ENCODE results near the gene GUSB.
"Not testable (repeated sequence)": the region's sequence is repeated elsewhere in the genome, so short reads cannot be mapped to it uniquely, and the experiment has no call there.

The GUSB gene

DNA sequence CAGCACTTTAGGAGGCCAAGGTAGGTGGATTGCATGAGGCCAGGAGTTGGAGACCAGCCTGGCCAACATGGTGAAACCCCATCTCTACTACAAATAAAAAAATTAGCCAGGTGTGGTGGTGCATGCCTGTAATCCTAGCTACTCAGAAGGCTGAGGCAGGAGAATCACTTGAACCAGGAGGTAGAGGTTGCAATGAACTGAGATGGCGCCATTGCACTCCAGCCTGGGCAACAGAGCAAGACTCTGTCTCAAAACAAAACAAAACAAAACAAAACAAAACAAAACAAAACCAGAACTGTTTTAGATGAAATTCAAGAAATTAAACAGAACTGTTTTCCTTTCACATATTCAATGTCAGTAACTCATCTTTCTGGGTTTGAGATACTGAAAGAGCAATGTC, 6.5 kb upstream of the GUSB start:
- not testable (repeated sequence) for H3K36me3 ChIP-seq (ENCODE audit: insufficient read depth, low read depth, low read length); H3K9me3 ChIP-seq (ENCODE audit: insufficient read depth, low read depth, low read length); H3K4me3 ChIP-seq (ENCODE audit: low read length); H3K27ac ChIP-seq (ENCODE audit: low read length); H3K9ac ChIP-seq (ENCODE audit: low read depth, low read length); H3K27me3 ChIP-seq (ENCODE audit: insufficient read depth, low read length); H3K4me1 ChIP-seq (ENCODE audit: insufficient read depth, low read length)

DNA sequence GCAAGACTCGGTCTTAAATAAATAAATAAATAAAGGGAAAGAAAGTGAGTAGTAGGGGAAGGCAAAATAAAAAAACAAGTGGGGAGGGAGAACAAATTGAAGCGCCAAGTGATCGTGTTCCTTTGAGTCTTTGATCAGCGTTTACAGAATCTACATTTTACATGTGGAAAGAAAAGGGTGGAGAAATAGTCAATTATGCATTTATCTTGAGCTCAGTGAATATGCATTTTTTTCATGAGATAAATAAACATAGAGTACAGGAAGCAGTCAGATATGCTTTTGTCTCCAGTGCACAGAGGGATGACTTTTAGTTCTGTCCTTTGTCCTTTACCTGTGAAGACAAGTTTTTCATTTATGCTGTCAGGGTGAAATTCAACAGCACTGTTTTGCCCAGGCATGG, 6.1 kb upstream of the GUSB start:
- Histone ChIP-seq H3K36me3 (ENCODE audit: insufficient read depth, low read depth, low read length) (no peaks in the 10 kb centered on the region), H3K4me3 (ENCODE audit: low read length) (no peak overlapping the region), H3K27me3 (ENCODE audit: insufficient read depth, low read length) (no peaks in the 10 kb centered on the region), H3K27ac (ENCODE audit: low read length) (no peak overlapping the region), H3K9me3 (ENCODE audit: insufficient read depth, low read depth, low read length) (no peaks in the 10 kb centered on the region), H3K9ac (ENCODE audit: low read depth, low read length) (no peak overlapping the region), H3K4me1 (ENCODE audit: insufficient read depth, low read length) (no peaks in the 10 kb centered on the region)

GRCh38 chr7:65983965-65984658, 2.1 kb upstream of the GUSB start:
- Histone ChIP-seq H3K27ac (ENCODE audit: low read length) (no peak overlapping the region), H3K36me3 (ENCODE audit: insufficient read depth, low read depth, low read length) (peaks cover 12% of the 10 kb centered on the region)

DNA sequence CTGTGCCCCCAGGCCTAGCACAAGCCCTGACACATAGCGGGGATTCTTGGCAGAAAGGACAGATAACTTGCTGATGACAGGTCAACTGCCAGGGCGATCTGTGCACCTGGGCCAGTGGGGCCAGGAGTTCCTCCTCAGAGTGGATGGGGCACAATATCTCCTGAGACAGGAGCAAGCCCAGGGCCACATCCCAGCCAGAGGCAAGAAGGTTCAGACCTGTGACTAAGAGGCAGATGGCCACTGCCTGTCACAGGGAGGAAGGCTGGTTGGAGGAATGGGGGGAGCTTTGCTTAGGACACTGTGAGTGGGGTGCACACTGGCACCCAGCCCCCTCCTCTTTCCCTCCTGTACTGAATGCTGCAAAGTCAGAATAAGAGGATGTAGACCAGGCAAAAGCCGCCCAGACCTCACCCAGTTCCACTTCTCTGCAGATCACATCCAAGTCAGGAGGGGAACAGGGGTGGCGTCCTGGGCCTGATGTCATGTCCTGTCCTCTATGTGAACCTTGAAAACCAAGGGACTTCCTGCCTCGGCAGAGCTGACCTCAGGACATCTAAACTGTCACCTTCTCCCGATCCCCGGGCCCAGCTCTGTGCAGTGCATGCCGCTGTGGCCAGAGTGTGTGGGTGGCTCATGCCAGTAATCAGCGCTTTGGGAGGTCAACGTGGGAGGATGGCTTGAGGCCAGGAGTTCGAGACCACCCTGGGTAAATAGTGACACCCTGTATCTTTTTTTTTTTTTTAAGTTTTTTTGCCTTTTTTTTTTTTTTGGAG, 1.3 kb downstream of the GUSB start:
- H3K27me3 ChIP-seq (ENCODE audit: insufficient read depth, low read length) = no peaks in the 10 kb centered on the region
- H3K27ac ChIP-seq (ENCODE audit: low read length) = no peak overlapping the region
- no peaks in the 10 kb centered on the region for H3K4me1 ChIP-seq (ENCODE audit: insufficient read depth, low read length)
- no peaks in the 10 kb centered on the region for H3K9me3 ChIP-seq (ENCODE audit: insufficient read depth, low read depth, low read length)
- H3K4me3 ChIP-seq (ENCODE audit: low read length) = peak overlapping the region; percentile 75
- peaks cover 36% of the 10 kb centered on the region for H3K36me3 ChIP-seq (ENCODE audit: insufficient read depth, low read depth, low read length)
- H3K9ac ChIP-seq (ENCODE audit: low read depth, low read length) = no peak overlapping the region

More at GRCh38 chr7:65983965-65984658, 2.1 kb upstream of the GUSB start:
- Histone ChIP-seq H3K4me3 (ENCODE audit: low read length) (no peak overlapping the region), H3K4me1 (ENCODE audit: insufficient read depth, low read length) (no peaks in the 10 kb centered on the region), H3K9ac (ENCODE audit: low read depth, low read length) (no peak overlapping the region), H3K9me3 (ENCODE audit: insufficient read depth, low read depth, low read length) (no peaks in the 10 kb centered on the region), H3K27me3 (ENCODE audit: insufficient read depth, low read length) (no peaks in the 10 kb centered on the region)

DNA sequence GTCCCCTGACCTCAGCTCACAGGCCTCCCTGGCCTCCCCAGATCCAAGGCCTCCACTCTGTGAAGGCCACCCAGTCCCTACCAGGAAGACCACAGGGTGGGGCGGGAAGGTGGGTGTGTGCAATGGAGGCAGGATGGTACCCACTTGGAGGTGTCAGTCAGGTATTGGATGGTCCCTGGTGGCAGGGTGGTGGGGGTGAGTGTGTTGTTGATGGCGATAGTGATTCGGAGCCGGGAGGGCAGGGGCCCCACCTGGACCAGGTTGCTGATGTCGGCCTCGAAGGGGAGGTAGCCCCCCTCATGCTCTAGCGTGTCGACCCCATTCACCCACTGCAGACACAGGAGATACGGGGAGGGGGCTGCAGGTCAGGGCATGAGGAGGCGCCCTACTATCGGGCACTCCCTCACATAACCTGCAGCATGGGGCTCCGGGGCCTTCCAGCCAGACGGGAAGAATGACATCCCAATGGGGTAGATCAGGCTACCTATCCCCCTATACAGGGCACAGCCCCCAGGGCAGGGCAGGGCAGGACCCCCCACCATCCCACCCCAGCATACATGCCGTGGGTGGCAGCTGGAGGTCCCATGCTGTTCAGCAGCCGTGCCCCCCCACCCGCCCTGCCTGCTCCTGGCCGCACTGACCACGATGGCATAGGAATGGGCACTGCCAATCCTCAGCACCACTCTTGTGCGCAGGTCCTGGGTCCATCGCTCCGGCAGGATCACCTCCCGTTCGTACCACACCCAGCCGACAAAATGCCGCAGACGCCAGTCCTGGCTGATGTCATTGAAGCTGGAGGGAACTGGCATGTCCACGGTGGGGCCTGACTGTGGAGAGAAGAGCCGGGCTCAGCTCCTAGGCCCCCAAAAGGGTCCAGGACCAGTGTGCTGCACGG, 2.2 kb downstream of the GUSB start:
- Histone ChIP-seq H3K27ac (ENCODE audit: low read length) (no peak overlapping the region), H3K27me3 (ENCODE audit: insufficient read depth, low read length) (no peaks in the 10 kb centered on the region), H3K4me1 (ENCODE audit: insufficient read depth, low read length) (no peaks in the 10 kb centered on the region), H3K4me3 (ENCODE audit: low read length) (no peak overlapping the region), H3K36me3 (ENCODE audit: insufficient read depth, low read depth, low read length) (peaks cover 44% of the 10 kb centered on the region), H3K9me3 (ENCODE audit: insufficient read depth, low read depth, low read length) (no peaks in the 10 kb centered on the region), H3K9ac (ENCODE audit: low read depth, low read length) (no peak overlapping the region)

GRCh38 chr7:65978891-65979582, 3.0 kb downstream of the GUSB start:
- Histone ChIP-seq H3K27me3 (ENCODE audit: insufficient read depth, low read length) (no peaks in the 10 kb centered on the region), H3K27ac (ENCODE audit: low read length) (no peak overlapping the region), H3K36me3 (ENCODE audit: insufficient read depth, low read depth, low read length) (peaks cover 52% of the 10 kb centered on the region), H3K4me1 (ENCODE audit: insufficient read depth, low read length) (no peaks in the 10 kb centered on the region), H3K4me3 (ENCODE audit: low read length) (no peak overlapping the region), H3K9me3 (ENCODE audit: insufficient read depth, low read depth, low read length) (no peaks in the 10 kb centered on the region), H3K9ac (ENCODE audit: low read depth, low read length) (no peak overlapping the region)

DNA sequence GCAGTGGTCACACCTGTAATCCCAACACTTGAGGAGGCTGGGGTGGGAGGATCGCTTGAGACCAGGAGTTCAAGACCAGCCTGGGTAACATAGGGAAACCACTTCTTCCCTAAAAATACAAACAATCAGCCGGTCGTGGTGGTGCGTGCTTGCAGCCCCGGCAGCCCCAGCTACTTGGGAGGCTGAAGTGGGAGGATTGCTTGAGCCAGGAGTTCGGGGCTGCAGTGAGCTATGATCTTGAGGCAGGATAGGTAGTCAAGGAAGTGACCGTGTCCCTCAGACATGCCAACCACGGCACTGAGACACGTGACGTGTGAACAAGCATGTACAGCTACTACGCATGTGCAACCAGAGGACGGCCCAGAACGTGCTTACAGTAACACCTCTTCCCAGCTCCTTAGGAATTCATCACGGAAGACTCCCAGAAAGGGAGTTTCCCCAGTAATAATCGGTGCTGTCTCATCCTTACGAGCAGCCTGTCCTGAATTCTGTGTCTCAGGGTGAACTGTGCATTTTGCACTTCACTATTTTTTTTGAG, 5.3 kb downstream of the GUSB start:
- Histone ChIP-seq H3K36me3 (ENCODE audit: insufficient read depth, low read depth, low read length) (peaks cover 75% of the 10 kb centered on the region), H3K27me3 (ENCODE audit: insufficient read depth, low read length) (no peaks in the 10 kb centered on the region), H3K9ac (ENCODE audit: low read depth, low read length) (no peak overlapping the region), H3K4me3 (ENCODE audit: low read length) (no peak overlapping the region), H3K27ac (ENCODE audit: low read length) (no peak overlapping the region), H3K4me1 (ENCODE audit: insufficient read depth, low read length) (no peaks in the 10 kb centered on the region), H3K9me3 (ENCODE audit: insufficient read depth, low read depth, low read length) (no peaks in the 10 kb centered on the region)

DNA sequence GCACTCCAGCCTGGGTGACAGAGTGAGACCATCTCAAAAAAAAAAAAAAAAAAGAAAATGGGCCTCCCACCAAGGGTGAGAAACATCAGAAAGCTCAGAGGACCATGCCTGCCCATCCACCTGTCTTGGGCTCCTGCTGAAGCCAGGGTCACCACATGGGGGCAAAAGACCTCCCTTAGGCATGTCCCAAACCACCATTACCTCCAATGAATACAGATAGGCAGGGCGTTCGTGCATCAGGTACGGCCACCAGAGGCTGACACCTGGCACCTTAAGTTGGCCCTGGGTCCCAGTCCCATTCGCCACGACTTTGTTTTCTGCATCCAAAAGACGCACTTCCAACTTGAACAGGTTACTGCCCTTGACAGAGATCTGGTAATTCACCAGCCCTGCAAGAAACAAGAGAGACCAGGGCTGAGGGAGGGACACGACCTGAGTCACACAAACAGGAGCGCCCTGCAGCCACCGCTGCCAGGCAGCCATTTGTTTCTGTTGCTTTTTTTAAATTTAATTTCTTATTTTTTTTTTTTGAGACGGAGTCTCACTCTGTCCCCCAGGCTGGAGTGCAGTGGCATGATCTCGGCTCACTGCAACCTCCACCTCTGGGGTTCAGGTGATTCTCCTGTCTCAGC, 6.1 kb downstream of the GUSB start:
- Histone ChIP-seq H3K9me3 (ENCODE audit: insufficient read depth, low read depth, low read length) (no peaks in the 10 kb centered on the region), H3K9ac (ENCODE audit: low read depth, low read length) (no peak overlapping the region), H3K36me3 (ENCODE audit: insufficient read depth, low read depth, low read length) (peaks cover 81% of the 10 kb centered on the region), H3K27me3 (ENCODE audit: insufficient read depth, low read length) (no peaks in the 10 kb centered on the region), H3K4me3 (ENCODE audit: low read length) (no peak overlapping the region), H3K4me1 (ENCODE audit: insufficient read depth, low read length) (no peaks in the 10 kb centered on the region), H3K27ac (ENCODE audit: low read length) (no peak overlapping the region)

DNA sequence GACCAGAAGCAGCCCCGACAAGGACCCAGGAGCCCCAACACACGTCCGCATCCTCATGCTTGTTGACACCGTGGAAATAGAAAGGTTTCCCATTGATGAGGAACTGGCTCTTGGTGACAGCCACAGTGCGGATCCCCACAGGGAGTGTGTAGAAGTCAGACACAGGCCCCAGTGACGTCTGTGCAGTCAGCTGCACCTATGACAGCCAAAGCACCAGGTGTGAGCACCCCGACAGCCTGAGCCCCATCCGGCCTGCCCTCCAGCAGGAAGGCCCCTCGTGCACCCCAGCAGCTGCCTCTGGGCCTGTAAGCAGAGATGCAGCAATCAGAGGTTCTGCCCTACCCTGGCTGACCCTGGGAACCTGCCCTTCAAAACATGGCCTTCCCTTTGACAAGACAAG, 7.1 kb downstream of the GUSB start:
- Histone ChIP-seq H3K9ac (ENCODE audit: low read depth, low read length) (no peak overlapping the region), H3K27me3 (ENCODE audit: insufficient read depth, low read length) (no peaks in the 10 kb centered on the region), H3K27ac (ENCODE audit: low read length) (no peak overlapping the region), H3K36me3 (ENCODE audit: insufficient read depth, low read depth, low read length) (peaks cover 88% of the 10 kb centered on the region), H3K9me3 (ENCODE audit: insufficient read depth, low read depth, low read length) (no peaks in the 10 kb centered on the region), H3K4me1 (ENCODE audit: insufficient read depth, low read length) (no peaks in the 10 kb centered on the region), H3K4me3 (ENCODE audit: low read length) (no peak overlapping the region)

- no peak overlapping the region for H3K9ac ChIP-seq (ENCODE audit: low read depth, low read length)
- H3K27me3 ChIP-seq (ENCODE audit: insufficient read depth, low read length) = no peaks in the 10 kb centered on the region
- H3K9me3 ChIP-seq (ENCODE audit: insufficient read depth, low read depth, low read length) = no peaks in the 10 kb centered on the region
- H3K4me3 ChIP-seq (ENCODE audit: low read length) = no peak overlapping the region
- H3K4me1 ChIP-seq (ENCODE audit: insufficient read depth, low read length) = no peaks in the 10 kb centered on the region
- H3K27ac ChIP-seq (ENCODE audit: low read length) = no peak overlapping the region
- H3K36me3 ChIP-seq (ENCODE audit: insufficient read depth, low read depth, low read length) = peaks cover 88% of the 10 kb centered on the region
Observed at GRCh38 chr7:65974191-65974801, 7.7 kb downstream of the GUSB start.
